Activated T-helper 2 cell treated with anti-CD3 and anti-CD28 coated beads, Interferon-gamma antibody, Interleukin-2, Interleukin-4, amounts not matched to agents 10 μg/mL and 5 μg/mL and 100 μg/mL, durations not matched to agents 14 hours and 24 hours and 36 hours (primary cell): ENCODE measurements around the gene ZNF827. TPM values are rescaled to one million over a fixed set of nuclear protein-coding genes. Genes with fewer than 3 reads are reported as not detected.
A peak's percentile ranks its signal among the peaks of the same experiment; 100 is the strongest.

ENCODE experiments used
- DNase-seq: peaks from one replicate; pipeline ENCODE4 v3.0.0; 2021; ENCODE audit warnings: low spot score
- H3K27ac Mint-ChIP-seq: one replicate; pipeline ENCODE4 v1.8.0; 2021; ENCODE audit warnings: mixed read lengths
- H3K27me3 Mint-ChIP-seq: one replicate; pipeline ENCODE4 v1.8.0; 2021; ENCODE audit warnings: low read depth, mixed read lengths
- H3K36me3 Mint-ChIP-seq: one replicate; pipeline ENCODE4 v1.8.0; 2021; ENCODE audit warnings: low read depth, mixed read lengths
- H3K4me1 Mint-ChIP-seq: one replicate; pipeline ENCODE4 v1.8.0; 2021; ENCODE audit warnings: low read depth, mixed read lengths
- H3K4me3 Mint-ChIP-seq: one replicate; pipeline ENCODE4 v1.8.0; 2021; ENCODE audit warnings: low read depth, mild to moderate bottlenecking, moderate library complexity, mixed read lengths
- H3K9me3 Mint-ChIP-seq: one replicate; pipeline ENCODE4 v1.8.0; 2021; ENCODE audit warnings: mixed read lengths
- intact Hi-C: fragments of 100-400 bp; cut with micrococcal nuclease; formaldehyde crosslinking; loops from one replicate; pipeline ENCODE4 v1.15.1; 2023
- total RNA-seq: library from RNA; stranded (reverse); gene quantifications from 2 replicates; pipeline ENCODE4 v1.2.3, GENCODE V29; 2022

The ZNF827 gene
- total RNA-seq, 1 donor from 2014 or later: 41.3 TPM

- Mint-ChIP-seq H3K36me3 (peaks cover 71% of the 10 kb centered on the region), H3K27me3 (no peaks in the 10 kb centered on the region), H3K4me1 (peaks cover 42% of the 10 kb centered on the region), H3K4me3 (no peak overlapping the region), H3K9me3 (peaks cover 42% of the 10 kb centered on the region), H3K27ac (peak overlapping the region; percentile 95)
- no peak for DNase-seq
- intact Hi-C loops: loop anchor here (2.0 kb wide), 1 partner anchor 53 kb away; no protein-coding TSS in a partner anchor
These were observed 153.1 kb downstream of the ZNF827 start for GRCh38 chr4:145785391-145786008.

GRCh38 chr4:145784036-145784435 lies 154.6 kb downstream of the ZNF827 start:
- peak overlapping the region; percentile 95 for H3K27ac Mint-ChIP-seq
- H3K9me3 Mint-ChIP-seq: peaks cover 42% of the 10 kb centered on the region
- DNase-seq: no peak
- H3K4me1 Mint-ChIP-seq: peaks cover 38% of the 10 kb centered on the region
- no peaks in the 10 kb centered on the region for H3K27me3 Mint-ChIP-seq
- H3K4me3 Mint-ChIP-seq: no peak overlapping the region
- peaks cover 82% of the 10 kb centered on the region for H3K36me3 Mint-ChIP-seq
- intact Hi-C loops: loop anchor here (1.0 to 2.0 kb wide), 3 partner anchors 24 to 51 kb away; no protein-coding TSS in a partner anchor

- peaks cover 42% of the 10 kb centered on the region for H3K9me3 Mint-ChIP-seq
- H3K4me1 Mint-ChIP-seq: peaks cover 40% of the 10 kb centered on the region
- H3K27me3 Mint-ChIP-seq: no peaks in the 10 kb centered on the region
- H3K4me3 Mint-ChIP-seq: no peak overlapping the region
- H3K36me3 Mint-ChIP-seq: peaks cover 90% of the 10 kb centered on the region
- no peak for DNase-seq
- H3K27ac Mint-ChIP-seq: no peak overlapping the region
- intact Hi-C loops: no loop called here
These were observed 155.9 kb downstream of the ZNF827 start for GRCh38 chr4:145782756-145783155.

- intact Hi-C loops: no loop called here
- Mint-ChIP-seq H3K27ac (peak overlapping the region; percentile 38), H3K9me3 (peaks cover 42% of the 10 kb centered on the region)
These were observed 157.3 kb downstream of the ZNF827 start for GRCh38 chr4:145781351-145781750.

GRCh38 chr4:145779319-145779801 lies 159.3 kb downstream of the ZNF827 start:
- Mint-ChIP-seq H3K4me3 (no peak overlapping the region), H3K4me1 (peaks cover 29% of the 10 kb centered on the region), H3K36me3 (peaks cover 84% of the 10 kb centered on the region), H3K27ac (peak overlapping the region; percentile 21), H3K27me3 (no peaks in the 10 kb centered on the region), H3K9me3 (peaks cover 24% of the 10 kb centered on the region)
- intact Hi-C loops: no loop called here
- no peak for DNase-seq

More at GRCh38 chr4:145781351-145781750, 157.3 kb downstream of the ZNF827 start:
- H3K4me1 Mint-ChIP-seq: peaks cover 40% of the 10 kb centered on the region
- H3K4me3 Mint-ChIP-seq: no peak overlapping the region
- no peaks in the 10 kb centered on the region for H3K27me3 Mint-ChIP-seq
- H3K36me3 Mint-ChIP-seq: peaks cover 90% of the 10 kb centered on the region
- DNase-seq: no peak

- H3K4me3 Mint-ChIP-seq: no peak overlapping the region
- H3K27me3 Mint-ChIP-seq: no peaks in the 10 kb centered on the region
- DNase-seq: no peak
- H3K36me3 Mint-ChIP-seq: peaks cover 79% of the 10 kb centered on the region
- H3K27ac Mint-ChIP-seq: no peak overlapping the region
- H3K9me3 Mint-ChIP-seq: peaks cover under 1% of the 10 kb centered on the region
- H3K4me1 Mint-ChIP-seq: peaks cover 20% of the 10 kb centered on the region
- intact Hi-C loops: no loop called here
These were observed 162.4 kb downstream of the ZNF827 start for GRCh38 chr4:145776208-145776607.

- Mint-ChIP-seq H3K9me3 (no peaks in the 10 kb centered on the region), H3K27me3 (no peaks in the 10 kb centered on the region), H3K4me3 (no peak overlapping the region), H3K4me1 (peaks cover 18% of the 10 kb centered on the region), H3K36me3 (peaks cover 77% of the 10 kb centered on the region), H3K27ac (no peak overlapping the region)
- DNase-seq: no peak
- intact Hi-C loops: no loop called here
These were observed 163.2 kb downstream of the ZNF827 start for GRCh38 chr4:145775406-145775805.

- Mint-ChIP-seq H3K27ac (peak overlapping the region; percentile 24), H3K27me3 (no peaks in the 10 kb centered on the region), H3K4me3 (no peak overlapping the region), H3K36me3 (peaks cover 75% of the 10 kb centered on the region), H3K9me3 (no peaks in the 10 kb centered on the region), H3K4me1 (peaks cover 18% of the 10 kb centered on the region)
- DNase-seq: no peak
- intact Hi-C loops: no loop called here
These were observed 164.2 kb downstream of the ZNF827 start for GRCh38 chr4:145774473-145774872.

GRCh38 chr4:145773581-145774234 lies 164.9 kb downstream of the ZNF827 start:
- intact Hi-C loops: no loop called here
- Mint-ChIP-seq H3K27ac (peak overlapping the region; percentile 25), H3K36me3 (peaks cover 74% of the 10 kb centered on the region), H3K4me3 (no peak overlapping the region), H3K27me3 (no peaks in the 10 kb centered on the region), H3K4me1 (peaks cover 17% of the 10 kb centered on the region), H3K9me3 (no peaks in the 10 kb centered on the region)
- no peak for DNase-seq

GRCh38 chr4:145772347-145772746 lies 166.3 kb downstream of the ZNF827 start:
- no peak overlapping the region for H3K27ac Mint-ChIP-seq
- no peak for DNase-seq
- intact Hi-C loops: no loop called here
- peaks cover 21% of the 10 kb centered on the region for H3K4me1 Mint-ChIP-seq
- H3K36me3 Mint-ChIP-seq: peaks cover 76% of the 10 kb centered on the region
- H3K27me3 Mint-ChIP-seq: no peaks in the 10 kb centered on the region
- H3K4me3 Mint-ChIP-seq: no peak overlapping the region
- H3K9me3 Mint-ChIP-seq: peaks cover 9% of the 10 kb centered on the region

- Mint-ChIP-seq H3K27me3 (no peaks in the 10 kb centered on the region), H3K36me3 (peaks cover 80% of the 10 kb centered on the region), H3K4me3 (no peak overlapping the region), H3K4me1 (peaks cover 33% of the 10 kb centered on the region), H3K9me3 (peaks cover 21% of the 10 kb centered on the region), H3K27ac (no peak overlapping the region)
- no peak for DNase-seq
- intact Hi-C loops: no loop called here
These were observed 168.5 kb downstream of the ZNF827 start for GRCh38 chr4:145770124-145770523.

- Mint-ChIP-seq H3K9me3 (peaks cover 21% of the 10 kb centered on the region), H3K4me3 (no peak overlapping the region), H3K27ac (no peak overlapping the region), H3K36me3 (peaks cover 84% of the 10 kb centered on the region), H3K27me3 (no peaks in the 10 kb centered on the region), H3K4me1 (peaks cover 33% of the 10 kb centered on the region)
- DNase-seq: no peak
- intact Hi-C loops: no loop called here
These were observed 169.1 kb downstream of the ZNF827 start for GRCh38 chr4:145769450-145770037.

GRCh38 chr4:145766273-145766672 lies 172.3 kb downstream of the ZNF827 start:
- peaks cover 21% of the 10 kb centered on the region for H3K9me3 Mint-ChIP-seq
- H3K27me3 Mint-ChIP-seq: no peaks in the 10 kb centered on the region
- peak overlapping the region; percentile 84 for H3K27ac Mint-ChIP-seq
- no peak overlapping the region for H3K4me3 Mint-ChIP-seq
- intact Hi-C loops: no loop called here
- peaks cover 83% of the 10 kb centered on the region for H3K36me3 Mint-ChIP-seq
- DNase-seq: no peak
- peaks cover 18% of the 10 kb centered on the region for H3K4me1 Mint-ChIP-seq
